ENCODE results near the gene ZFP36L1.

DNA sequence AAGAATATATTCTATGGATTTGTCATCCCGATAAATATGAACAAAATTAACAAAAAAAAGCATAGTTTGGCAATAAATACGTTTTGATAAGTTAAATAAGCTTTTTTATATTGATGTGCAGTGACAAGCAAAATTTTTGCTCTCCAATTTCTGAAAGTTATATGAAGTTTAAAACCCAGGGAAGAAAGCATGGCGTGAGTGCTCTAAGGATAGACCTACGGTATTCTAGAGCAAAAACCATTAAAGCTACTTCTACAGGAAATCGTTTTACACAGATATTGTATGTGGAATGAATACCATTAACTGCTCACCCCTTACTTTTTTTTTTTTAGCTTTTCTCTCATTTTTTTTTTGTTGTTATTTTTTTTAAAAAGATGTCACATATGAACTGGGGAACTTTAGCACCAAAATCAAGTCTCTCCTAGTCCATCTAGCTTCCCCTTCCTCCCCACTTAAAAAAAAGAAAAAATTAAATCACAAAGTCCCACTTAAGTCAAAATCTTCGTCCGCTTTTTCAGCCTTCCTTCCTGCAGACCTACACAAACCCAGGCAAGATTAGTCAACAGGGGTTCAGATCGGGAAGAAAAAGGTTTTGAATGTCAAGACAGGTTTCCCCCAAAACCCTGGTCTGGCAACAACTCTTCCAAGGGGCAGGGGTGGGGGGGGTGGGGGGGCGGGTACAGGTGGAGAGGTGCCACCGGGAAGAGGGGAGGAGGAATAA is 4.4 kb downstream of the ZFP36L1 start:
- TF ChIP-seq FOXM1 (CRISPR knock-in tag; IDR thresholded peaks at IDR 0.05) (no peak), RELA (CRISPR knock-in tag; IDR thresholded peaks at IDR 0.05) (no peak), MAZ (IDR thresholded peaks at IDR 0.05; ENCODE audit: borderline replicate concordance, low read depth, low read length) (no peak), MAZ (CRISPR knock-in tag; IDR thresholded peaks at IDR 0.05; ENCODE audit: low read depth) (no peak), PCBP2 (optimal IDR thresholded peaks at IDR 0.05; ENCODE audit: low read depth, low read length, poor library complexity, severe bottlenecking) (no peak), ZNF274 (CRISPR knock-in tag; IDR thresholded peaks at IDR 0.05) (no peak), POLR2AphosphoS5 (IDR thresholded peaks at IDR 0.05; ENCODE audit: low read depth, low read length) (0 out of 2 replicates have a peak, but pooled peaks have one; percentile 45), ZNF639 (CRISPR knock-in tag; conservative IDR thresholded peaks at IDR 0.05) (no peak), ZNF451 (CRISPR knock-in tag; IDR thresholded peaks at IDR 0.05) (no peak)
- TF ChIP-seq, protein P1, sequence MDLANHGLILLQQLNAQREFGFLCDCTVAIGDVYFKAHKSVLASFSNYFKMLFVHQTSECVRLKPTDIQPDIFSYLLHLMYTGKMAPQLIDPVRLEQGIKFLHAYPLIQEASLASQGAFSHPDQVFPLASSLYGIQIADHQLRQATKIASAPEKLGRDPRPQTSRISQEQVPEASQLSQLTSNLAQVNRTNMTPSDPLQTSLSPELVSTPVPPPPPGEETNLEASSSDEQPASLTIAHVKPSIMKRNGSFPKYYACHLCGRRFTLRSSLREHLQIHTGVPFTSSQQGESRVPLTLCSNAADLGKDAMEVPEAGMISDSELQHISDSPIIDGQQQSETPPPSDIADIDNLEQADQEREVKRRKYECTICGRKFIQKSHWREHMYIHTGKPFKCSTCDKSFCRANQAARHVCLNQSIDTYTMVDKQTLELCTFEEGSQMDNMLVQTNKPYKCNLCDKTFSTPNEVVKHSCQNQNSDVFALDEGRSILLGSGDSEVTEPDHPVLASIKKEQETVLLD (CRISPR knock-in tag; IDR thresholded peaks at IDR 0.05; ENCODE audit: low read depth) = no peak

Measured in HepG2 (cell line).